T-cell (primary cell): ENCODE data around the gene VKORC1. TPM values are rescaled to one million over a fixed set of nuclear protein-coding genes. Genes with fewer than 3 reads are reported as not detected.

Source experiments
- ATAC-seq, 4 experiments: fragments of 200-7000 bp in 3 of 4; fragments of 150-1000 bp in 1 of 4; cut with Tn5 transposase; replicated peaks in 1 of 4; 1 replicate in 3 of 4; 2 replicates in 1 of 4; pipeline ENCODE4 v1.10.0; 2021; ENCODE audit warnings: moderate library complexity in 3 of 4, mild to moderate bottlenecking in 2 of 4, moderate number of reproducible peaks in 1 of 4
- CTCF ChIA-PET, 2 donors: fragments of 300-600 bp; sonication (Branson Sonifier 250); formaldehyde crosslinking; loops; one replicate each; lab custom pipeline; 2022; ENCODE audit warnings: antibody characterized with exemption in 2 of 2; lab: Charles Lee
- POLR2A ChIA-PET, 2 donors: fragments of 300-600 bp; sonication (Branson Sonifier 250); formaldehyde crosslinking; loops; one replicate each; lab custom pipeline; 2022; ENCODE audit warnings: antibody characterized with exemption in 2 of 2; lab: Charles Lee
- DNase-seq, 35 experiments: peaks; one replicate each; pipeline versions ENCODE4 v3.0.0 to v3.0.0-alpha.2; 2013 to 2023
- H3K27ac ChIP-seq: one replicate; pipeline ENCODE4 v1.5.1; 2013; ENCODE audit warnings: low read length
- H3K27me3 ChIP-seq, 2 experiments: replicated peaks in 1 of 2; 1 replicate in 1 of 2; 2 replicates in 1 of 2; pipeline versions ENCODE4 v1.6.1 to v1.7.0; 2013; ENCODE audit warnings: low read length in 1 of 2, mixed read lengths in 1 of 2; ENCODE audit not compliant: control insufficient read depth in 2 of 2, insufficient read depth in 2 of 2; ENCODE audit errors: extremely low read depth in 1 of 2
- H3K36me3 ChIP-seq, 2 donors: 1 replicate in 1 of 2; 2 replicates in 1 of 2; pipeline versions ENCODE4 v1.6.1 to v1.7.0; 2013; ENCODE audit warnings: low read length in 1 of 2; ENCODE audit not compliant: control insufficient read depth in 2 of 2, insufficient read depth in 1 of 2; ENCODE audit errors: extremely low read depth in 1 of 2
- H3K4me1 ChIP-seq, 2 experiments: 1 replicate in 1 of 2; 2 replicates in 1 of 2; pipeline versions ENCODE4 v1.6.1 to v1.7.0; 2013; ENCODE audit warnings: low read length in 2 of 2, mixed read lengths in 1 of 2; ENCODE audit not compliant: insufficient read depth in 2 of 2, control insufficient read depth in 1 of 2; ENCODE audit errors: extremely low read depth in 1 of 2
- H3K4me3 ChIP-seq, 2 donors: 1 replicate in 1 of 2; 2 replicates in 1 of 2; pipeline versions ENCODE4 v1.5.1 to v1.7.0; 2013; ENCODE audit warnings: mild to moderate bottlenecking in 2 of 2, low read length in 1 of 2, moderate library complexity in 1 of 2; ENCODE audit not compliant: control insufficient read depth in 1 of 2; ENCODE audit errors: extremely low read depth in 1 of 2
- H3K9me3 ChIP-seq: 2 replicates; pipeline ENCODE4 v1.7.0; 2013
- H3K27ac Mint-ChIP-seq, 2 donors: one replicate each; pipeline ENCODE4 v1.8.0; 2020 to 2021; ENCODE audit warnings: mild to moderate bottlenecking in 2 of 2, mixed read lengths in 2 of 2
- H3K27me3 Mint-ChIP-seq, 2 donors: one replicate each; pipeline ENCODE4 v1.8.0; 2021 to 2022; ENCODE audit warnings: mixed read lengths in 2 of 2
- H3K36me3 Mint-ChIP-seq: one replicate; pipeline ENCODE4 v1.8.0; 2021; ENCODE audit warnings: mixed read lengths
- H3K4me1 Mint-ChIP-seq, 3 donors: one replicate each; pipeline ENCODE4 v1.8.0; 2020 to 2022; ENCODE audit warnings: mixed read lengths in 3 of 3, mild to moderate bottlenecking in 1 of 3
- H3K4me3 Mint-ChIP-seq, 3 donors: one replicate each; pipeline ENCODE4 v1.8.0; 2020 to 2022; ENCODE audit warnings: mild to moderate bottlenecking in 3 of 3, mixed read lengths in 3 of 3, moderate library complexity in 3 of 3
- H3K9me3 Mint-ChIP-seq, 3 donors: one replicate each; pipeline ENCODE4 v1.8.0; 2020 to 2022; ENCODE audit warnings: mixed read lengths in 3 of 3
- WGBS: methylation state at CpG from one replicate; pipeline ENCODE4 v1.1.5; 2013; ENCODE audit warnings: missing lambda C conversion rate; ENCODE audit not compliant: insufficient coverage; 5-methylcytosine and 5-hydroxymethylcytosine counted together
- total RNA-seq, 35 experiments: library from RNA in 6 of 35; stranded (reverse) in 6 of 35; fragments of 120-200 nt in 1 of 35; gene quantifications; one replicate each; pipeline versions ENCODE4 v1.2.1 to v1.2.4 and lab custom pipeline; 2013 to 2026

VKORC1 gene
- total RNA-seq, 5 donors from 2014 or later (not counting 1 experiment from before 2014, with no cell fraction given): 31.8 to 66.4 (median 56.9) TPM

DNA sequence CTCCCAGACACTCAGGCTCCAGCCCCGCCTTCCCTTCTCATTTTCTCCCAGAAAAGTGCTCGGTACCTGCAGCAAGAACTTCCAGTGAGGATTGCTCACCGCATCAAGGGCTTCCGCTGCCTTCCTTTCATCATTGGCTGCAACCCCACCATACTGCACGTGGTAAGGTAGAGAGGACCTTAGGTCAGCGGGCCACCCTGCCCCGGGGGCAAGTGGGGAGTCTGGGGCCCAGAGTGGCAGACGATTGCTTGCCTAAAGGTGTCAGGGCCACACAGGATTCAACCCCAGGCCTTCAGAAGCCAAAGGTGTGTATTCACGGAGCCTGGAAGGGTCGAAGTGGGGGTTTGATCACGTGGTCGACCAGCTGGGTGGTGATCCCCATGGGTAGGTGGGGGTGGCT, 15.0 kb upstream of the VKORC1 start:
- Mint-ChIP-seq H3K27ac (peak overlapping the region; percentile 55 to 67), H3K9me3 (no peaks in the 10 kb centered on the region), H3K36me3 (peaks cover 20% of the 10 kb centered on the region), H3K4me3 (peak overlapping the region; percentile 72 to 81 (median 80)), H3K27me3 (no peaks in the 10 kb centered on the region), H3K4me1 (peaks cover 14 to 21% (median 17%) of the 10 kb centered on the region in 3 donors)
- Histone ChIP-seq H3K27ac (no peak overlapping the region), H3K4me1 (peaks cover 4 to 24% of the 10 kb centered on the region in 2 experiments), H3K27me3 (no peaks in the 10 kb centered on the region), H3K36me3 (peaks cover 12 to 31% of the 10 kb centered on the region in 2 donors), H3K9me3 (no peaks in the 10 kb centered on the region), H3K4me3 (no peak overlapping the region)
- ChIA-PET POLR2A (no interaction called here), CTCF (no interaction called here)
- DNase-seq (no peak), ATAC-seq (no peak)
- WGBS: 91% methylated on average over 9 of the region's 12 CpGs

DNA sequence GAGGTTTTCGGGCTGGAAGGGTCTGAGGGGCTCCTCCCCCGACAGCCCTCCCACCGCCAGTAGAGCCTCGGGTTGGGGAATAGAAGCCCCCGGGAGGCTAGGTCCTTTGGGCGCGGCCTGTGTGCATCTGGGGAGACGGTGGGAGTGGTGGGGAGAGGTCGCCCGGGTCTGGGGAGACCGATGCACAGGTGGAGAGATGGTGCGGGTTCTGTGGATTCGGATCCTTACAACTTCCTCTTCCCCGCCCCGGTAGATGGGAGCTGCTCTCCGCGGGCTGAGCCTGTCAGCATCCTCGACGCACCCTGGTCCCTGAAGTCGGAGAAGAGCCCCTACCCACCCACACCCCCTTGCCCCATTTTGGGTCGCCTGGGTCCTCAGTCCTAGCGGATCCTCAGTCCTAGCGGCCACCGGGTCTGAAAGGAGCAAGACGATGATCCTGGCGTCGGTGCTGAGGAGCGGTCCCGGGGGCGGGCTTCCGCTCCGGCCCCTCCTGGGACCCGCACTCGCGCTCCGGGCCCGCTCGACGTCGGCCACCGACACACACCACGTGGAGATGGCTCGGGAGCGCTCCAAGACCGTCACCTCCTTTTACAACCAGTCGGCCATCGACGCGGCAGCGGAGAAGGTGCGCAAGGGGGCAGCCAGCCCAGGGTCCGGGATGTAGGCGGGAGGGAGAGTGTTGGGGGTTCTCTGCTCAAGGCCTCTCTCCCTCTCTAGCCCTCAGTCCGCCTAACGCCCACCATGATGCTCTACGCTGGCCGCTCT, 14.4 kb upstream of the VKORC1 start:
- Histone ChIP-seq H3K27me3 (no peaks in the 10 kb centered on the region), H3K4me3 (peak overlapping the region; percentile 53 to 65), H3K9me3 (no peaks in the 10 kb centered on the region), H3K27ac (peak overlapping the region; percentile 4), H3K36me3 (peaks cover 12 to 31% of the 10 kb centered on the region in 2 donors), H3K4me1 (peaks cover 4 to 24% of the 10 kb centered on the region in 2 experiments)
- ATAC-seq (no peak), DNase-seq (no peak)
- CTCF ChIA-PET: no interaction called here
- Mint-ChIP-seq H3K4me1 (peaks cover 14 to 21% (median 17%) of the 10 kb centered on the region in 3 donors), H3K36me3 (peaks cover 20% of the 10 kb centered on the region), H3K4me3 (peak overlapping the region; percentile 72 to 81 (median 80)), H3K27me3 (no peaks in the 10 kb centered on the region), H3K9me3 (no peaks in the 10 kb centered on the region), H3K27ac (peak overlapping the region in 1 of 2 donors; percentile 55)
- POLR2A ChIA-PET: no interaction called here
- WGBS: 56% methylated on average over 35 of the region's 57 CpGs

DNA sequence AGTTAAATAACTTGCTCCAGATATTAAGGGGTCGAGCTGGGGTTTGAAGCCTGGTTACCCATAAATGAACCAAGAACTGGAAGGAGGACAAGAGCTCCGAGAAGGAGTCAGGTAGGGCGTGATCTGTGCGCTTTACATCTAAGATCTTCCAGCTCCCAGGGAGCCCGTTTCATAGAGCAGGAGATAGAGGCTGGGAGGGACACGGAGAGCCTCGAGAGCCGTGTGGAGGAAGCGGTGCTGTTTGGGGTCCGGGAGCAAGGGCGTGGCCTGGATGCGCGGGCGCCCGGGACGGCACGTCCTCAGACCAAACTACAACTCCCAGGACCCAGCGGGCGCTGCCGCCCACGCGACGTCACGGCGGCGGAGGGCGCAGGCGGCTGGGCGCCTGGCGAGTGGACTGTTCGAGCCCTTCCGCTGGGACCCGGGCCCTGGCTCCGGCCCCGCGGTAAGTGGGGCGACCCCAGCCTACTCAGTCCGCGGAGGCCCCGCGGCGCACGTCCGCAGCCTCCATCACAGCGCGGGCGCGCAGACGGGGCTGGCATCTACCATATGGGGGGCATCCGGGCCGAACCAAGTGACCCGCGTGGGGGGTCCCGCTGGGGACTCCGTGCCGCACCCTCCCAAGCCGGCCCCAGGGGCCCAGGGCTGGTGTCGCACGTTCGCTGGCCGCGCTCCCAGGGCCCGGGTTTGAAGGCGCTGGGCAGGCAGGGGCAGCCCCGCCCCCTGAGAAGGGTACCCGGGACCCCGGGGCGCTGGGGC, 13.6 kb upstream of the VKORC1 start, which contains the start of gene BCKDK:
Gene BCKDK (plus strand): TSS at position 352 of the 759 bp plus-strand sequence. CDS start 838 bp downstream, outside the sequence.
- Histone ChIP-seq H3K4me1 (peaks cover 4 to 24% of the 10 kb centered on the region in 2 experiments), H3K36me3 (peaks cover 11 to 31% of the 10 kb centered on the region in 2 donors), H3K27me3 (no peaks in the 10 kb centered on the region), H3K4me3 (peak within 1 kb of the TSS; percentile 53 to 65), H3K27ac (peak within 1 kb of the TSS; percentile 4), H3K9me3 (no peaks in the 10 kb centered on the region)
- Mint-ChIP-seq H3K4me3 (peak within 1 kb of the TSS; percentile 75 to 87 (median 82)), H3K36me3 (peaks cover 20% of the 10 kb centered on the region), H3K27me3 (no peaks in the 10 kb centered on the region), H3K27ac (peak within 1 kb of the TSS; percentile 71 to 74), H3K9me3 (no peaks in the 10 kb centered on the region), H3K4me1 (peaks cover 14 to 19% (median 17%) of the 10 kb centered on the region in 3 donors)
- CTCF ChIA-PET: no interaction called here
- POLR2A ChIA-PET: interaction anchor here in 1 of 2 donors (1.0 kb wide), 1 partner anchor 10 kb away, joined by 3 read pairs; the partner anchor contains the start of gene KAT8
- DNase-seq (peak in 29 of 35 experiments; percentile 14 to 71 (median 36)), ATAC-seq (peak; percentile 84 to 89 (median 86))
- 2% methylated on average over 54 of the region's 68 CpGs for WGBS

DNA sequence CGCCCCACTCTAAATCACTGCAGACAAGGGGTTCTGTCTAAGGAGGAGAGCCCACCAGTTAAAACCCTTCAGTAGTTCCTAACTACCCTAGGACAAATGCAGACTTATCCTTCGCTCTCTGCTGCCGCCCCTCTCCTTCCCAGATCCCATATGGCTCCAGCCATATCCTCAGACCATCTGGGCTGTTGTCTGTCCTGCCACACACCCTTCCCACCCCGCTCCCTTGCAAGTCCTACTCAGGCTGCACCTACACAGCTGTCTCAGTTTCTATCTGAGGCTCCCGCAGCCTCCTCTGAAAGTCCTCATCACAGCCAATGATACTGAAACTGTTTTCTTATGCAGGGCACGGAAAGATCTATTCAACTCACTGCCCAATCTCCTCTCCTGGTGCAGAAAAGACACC, 12.9 kb upstream of the VKORC1 start:
- no peaks in the 10 kb centered on the region for H3K9me3 ChIP-seq
- no peaks in the 10 kb centered on the region for H3K27me3 ChIP-seq
- H3K4me1 ChIP-seq: peaks cover 4 to 24% of the 10 kb centered on the region in 2 experiments
- Mint-ChIP-seq H3K9me3 (no peaks in the 10 kb centered on the region), H3K4me1 (peaks cover 14 to 19% (median 17%) of the 10 kb centered on the region in 3 donors), H3K27ac (peak overlapping the region; percentile 71 to 74), H3K4me3 (peak overlapping the region; percentile 75 to 87 (median 82)), H3K36me3 (peaks cover 18% of the 10 kb centered on the region), H3K27me3 (no peaks in the 10 kb centered on the region)
- ATAC-seq (no peak), DNase-seq (no peak)
- CTCF ChIA-PET: no interaction called here
- POLR2A ChIA-PET: interaction anchor here in 1 of 2 donors (1.0 kb wide), 1 partner anchor 10 kb away, joined by 3 read pairs; the partner anchor contains the start of gene KAT8
- no peak overlapping the region for H3K4me3 ChIP-seq
- H3K27ac ChIP-seq: no peak overlapping the region
- peaks cover 9 to 28% of the 10 kb centered on the region in 2 donors for H3K36me3 ChIP-seq
- whole genome bisulfite sequencing: 70% methylated on average over 3 of the region's 6 CpGs

DNA sequence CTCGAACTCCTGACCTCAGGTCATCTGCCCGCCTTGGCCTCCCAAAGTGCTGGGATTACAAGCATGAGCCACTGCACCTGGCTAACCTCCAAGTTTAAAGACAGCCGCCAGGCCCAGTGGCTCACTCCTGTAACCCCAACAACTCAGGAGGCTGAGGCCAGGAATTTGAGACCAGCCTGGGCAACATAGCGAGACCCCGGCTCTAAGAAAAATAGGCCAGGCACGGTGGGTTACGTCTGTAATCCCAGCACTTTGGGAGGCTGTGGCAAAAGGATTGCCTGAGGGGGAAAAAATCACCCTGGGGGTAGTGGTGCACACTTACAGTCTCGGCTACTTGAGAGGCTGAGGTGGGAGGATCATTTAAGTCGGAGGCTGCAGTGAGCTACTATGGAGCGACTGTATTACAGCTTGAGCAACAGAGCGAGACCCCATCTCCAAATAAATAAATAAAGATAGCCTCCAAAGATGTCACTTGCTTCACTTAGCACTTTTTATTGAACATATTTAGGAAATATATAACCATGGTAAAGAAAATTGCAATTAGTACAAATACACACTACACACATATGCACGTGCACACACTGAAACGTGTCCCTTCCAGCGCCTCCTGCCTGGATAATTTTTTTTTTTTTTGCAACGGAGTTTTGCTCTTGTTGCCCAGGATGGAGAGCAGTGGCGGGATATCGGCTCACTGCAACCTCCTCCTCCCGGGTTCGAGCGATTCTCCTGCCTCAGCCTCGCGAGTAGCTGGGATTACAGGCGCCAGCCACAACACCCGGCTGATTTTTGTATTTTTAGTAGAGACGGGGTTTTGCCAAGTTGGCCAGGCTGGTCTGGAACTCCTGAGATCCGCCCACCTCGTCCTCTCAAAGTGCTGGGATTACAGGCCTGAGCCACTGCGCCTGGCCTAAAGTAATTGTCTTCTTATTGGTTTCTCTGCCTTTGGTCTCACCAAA, 12.2 kb upstream of the VKORC1 start:
- H3K9me3 ChIP-seq: no peaks in the 10 kb centered on the region
- CTCF ChIA-PET: interaction anchor here in 1 of 2 donors (0.6 kb wide), 1 partner anchor 11 kb away, joined by 6 read pairs; the partner anchor contains the start of gene KAT8
- Mint-ChIP-seq H3K9me3 (no peaks in the 10 kb centered on the region), H3K27me3 (no peaks in the 10 kb centered on the region), H3K4me1 (peaks cover 14 to 19% (median 17%) of the 10 kb centered on the region in 3 donors), H3K4me3 (peak overlapping the region; percentile 75 to 87 (median 82)), H3K27ac (no peak overlapping the region), H3K36me3 (peaks cover 14% of the 10 kb centered on the region)
- H3K4me1 ChIP-seq: peaks cover 4 to 24% of the 10 kb centered on the region in 2 experiments
- H3K27me3 ChIP-seq: no peaks in the 10 kb centered on the region
- DNase-seq (no peak), ATAC-seq (no peak)
- no peak overlapping the region for H3K27ac ChIP-seq
- 92% methylated on average over 13 of the region's 28 CpGs for WGBS
- peaks cover 9 to 21% of the 10 kb centered on the region in 2 donors for H3K36me3 ChIP-seq
- POLR2A ChIA-PET: no interaction called here
- H3K4me3 ChIP-seq: no peak overlapping the region
